ENCODE measurements around the gene RAD9A.
A peak's percentile ranks its signal among the peaks of the same experiment; 100 is the strongest.

Gene RAD9A

DNA sequence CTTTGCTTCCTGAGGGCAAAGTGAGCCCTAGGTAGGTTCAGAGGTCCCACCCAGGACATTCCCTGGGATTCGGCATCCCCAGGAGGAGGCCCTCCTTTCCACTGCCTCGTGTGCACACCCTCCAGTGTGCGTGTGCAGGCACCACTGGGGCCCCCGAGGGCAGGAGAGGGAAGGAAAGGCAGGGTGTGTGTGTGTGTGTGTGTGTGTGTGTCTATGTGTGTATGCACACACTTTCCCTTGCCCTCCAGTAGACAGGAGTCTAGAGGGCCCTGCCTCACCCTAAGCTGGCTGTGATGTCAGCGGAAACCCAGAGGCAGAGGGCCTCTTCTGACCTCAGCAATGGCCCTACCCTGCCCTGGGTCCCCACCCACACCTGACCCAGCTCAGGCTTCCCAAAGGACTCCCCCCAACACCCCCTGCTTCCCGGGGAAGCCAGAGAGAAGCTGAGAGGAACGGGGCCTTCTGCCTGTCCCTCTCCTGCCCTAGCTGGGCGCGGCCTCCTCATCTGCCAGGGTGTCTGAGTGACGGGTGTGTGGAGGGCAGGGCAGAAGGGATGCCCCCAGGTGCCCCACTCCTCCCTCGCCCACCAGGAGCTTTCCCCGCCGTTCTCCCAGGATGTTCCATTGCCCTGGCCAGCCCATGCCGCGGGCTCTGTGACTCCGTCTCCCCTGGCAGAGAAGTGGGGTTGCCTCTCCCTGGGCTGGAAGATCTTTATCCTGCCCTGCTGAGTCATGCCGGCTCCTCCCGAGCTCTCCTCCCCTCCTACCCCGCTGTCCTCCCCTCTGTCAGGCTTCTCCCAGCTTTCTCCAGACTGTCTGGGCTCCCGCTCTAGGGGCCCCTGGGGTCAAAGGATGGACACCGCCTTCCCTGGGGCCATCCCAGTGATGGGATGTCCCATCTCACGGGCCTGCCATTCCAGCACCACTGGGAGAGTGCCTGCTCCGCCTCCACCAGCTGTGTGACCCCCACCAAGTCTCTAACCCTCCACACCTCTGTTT, 12.4 kb upstream of the RAD9A start:
- no peak for TF ChIP-seq POLR2A (IDR thresholded peaks at IDR 0.05; ENCODE audit: low read depth, low read length)
- no peak for TF ChIP-seq TAF1 (IDR thresholded peaks at IDR 0.05; ENCODE audit: borderline replicate concordance, low read depth, low read length)
- no peak for TF ChIP-seq POLR2AphosphoS5 (IDR thresholded peaks at IDR 0.05; ENCODE audit: low read depth, low read length)
- no peak for FAIRE-seq

GRCh38 chr11:67381244-67381972, 10.4 kb upstream of the RAD9A start:
- FAIRE-seq, result peak; percentile 86
- TF ChIP-seq POLR2AphosphoS5 (IDR thresholded peaks at IDR 0.05; ENCODE audit: low read depth, low read length) (no peak), TAF1 (IDR thresholded peaks at IDR 0.05; ENCODE audit: borderline replicate concordance, low read depth, low read length) (0 out of 2 replicates have a peak, but pooled peaks have one; percentile 23), POLR2A (IDR thresholded peaks at IDR 0.05; ENCODE audit: low read depth, low read length) (0 out of 2 replicates have a peak, but pooled peaks have one; percentile 24)
- no peak for DNase-seq (ENCODE audit: insufficient read length)

More for the DNA sequence above, 12.4 kb upstream of the RAD9A start:
- DNase-seq (ENCODE audit: insufficient read length), result no peak

DNA sequence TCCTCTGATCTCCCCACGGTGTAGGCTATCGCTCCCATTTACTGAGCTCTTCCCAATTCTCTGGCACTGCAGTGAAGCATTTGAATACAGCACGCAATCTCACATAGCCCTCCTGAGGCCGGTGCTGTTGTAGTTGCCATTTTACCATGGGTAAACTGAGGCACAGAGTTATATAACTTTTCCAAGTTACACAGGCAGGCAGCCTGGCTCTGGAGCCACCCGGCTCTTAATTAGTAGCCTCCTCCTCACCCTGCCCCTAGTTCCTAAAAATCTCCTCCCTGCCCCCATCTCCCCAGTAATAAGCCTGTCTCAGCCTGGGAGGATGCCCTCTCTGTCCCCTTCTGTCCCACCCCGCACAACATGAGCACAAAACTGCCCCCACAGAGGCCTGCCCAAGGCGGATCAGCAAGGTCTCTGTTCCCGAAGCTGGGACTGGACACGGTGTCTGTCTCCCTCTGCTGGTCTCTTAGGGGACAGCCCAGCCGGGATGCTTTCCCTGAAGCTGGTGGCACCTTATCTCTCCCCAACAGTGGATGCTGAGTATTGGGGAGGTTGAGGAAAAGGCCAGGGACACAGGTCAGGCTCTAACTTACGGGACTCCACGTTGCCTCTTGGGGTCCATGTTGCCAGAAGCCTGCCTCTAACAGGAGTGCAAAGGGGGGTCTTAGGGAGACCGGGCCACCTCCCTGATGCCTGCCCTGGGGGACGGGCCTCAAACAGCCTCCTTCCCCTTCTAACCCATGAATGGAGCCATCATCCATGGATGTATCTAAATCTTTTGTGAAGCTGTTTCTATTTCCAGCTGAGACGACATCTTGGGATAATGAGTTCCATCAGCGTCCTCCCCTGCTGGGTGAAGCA, 9.3 kb upstream of the RAD9A start:
- FAIRE-seq, result peak; percentile 96
- TF ChIP-seq POLR2AphosphoS5 (IDR thresholded peaks at IDR 0.05; ENCODE audit: low read depth, low read length) (no peak), TAF1 (IDR thresholded peaks at IDR 0.05; ENCODE audit: borderline replicate concordance, low read depth, low read length) (no peak), POLR2A (IDR thresholded peaks at IDR 0.05; ENCODE audit: low read depth, low read length) (no peak)
- peak; percentile 74 for DNase-seq (ENCODE audit: insufficient read length)

DNA sequence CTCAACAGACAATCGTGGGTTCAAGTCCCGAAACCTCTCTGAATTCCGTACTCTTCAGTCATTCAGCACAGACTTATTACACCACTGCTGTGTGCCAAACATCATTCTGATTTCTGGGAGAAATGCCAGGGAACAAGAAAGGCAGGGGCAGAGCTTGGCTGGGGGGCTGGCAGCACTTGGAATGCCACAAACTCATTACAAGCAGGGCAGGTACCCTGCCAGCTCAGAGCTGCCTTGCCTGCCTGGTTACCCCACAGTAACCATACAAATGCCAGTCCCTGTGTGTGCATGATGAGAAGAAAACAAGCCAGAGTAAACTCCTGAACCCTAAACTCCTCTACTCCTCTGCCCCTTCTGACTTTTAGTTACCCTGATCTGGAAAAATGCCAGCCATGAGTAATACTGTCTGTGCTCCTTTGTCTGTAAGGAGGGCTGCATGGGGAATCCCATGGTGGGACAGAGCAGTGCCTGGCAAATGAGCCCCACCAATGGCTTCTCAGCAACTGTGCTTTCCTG, 6.9 kb upstream of the RAD9A start:
- DNase-seq (ENCODE audit: insufficient read length), result no peak
- no peak for FAIRE-seq
- TF ChIP-seq POLR2A (IDR thresholded peaks at IDR 0.05; ENCODE audit: low read depth, low read length), result no peak

- DNase-seq (ENCODE audit: insufficient read length), result no peak
- TF ChIP-seq POLR2A (IDR thresholded peaks at IDR 0.05; ENCODE audit: low read depth, low read length), result no peak
- TF ChIP-seq POLR2AphosphoS5 (IDR thresholded peaks at IDR 0.05; ENCODE audit: low read depth, low read length), result no peak
- TF ChIP-seq TAF1 (IDR thresholded peaks at IDR 0.05; ENCODE audit: borderline replicate concordance, low read depth, low read length), result no peak
- no peak for FAIRE-seq
These were observed 4.7 kb upstream of the RAD9A start for GRCh38 chr11:67387069-67387468.

GRCh38 chr11:67387518-67387917, 4.3 kb upstream of the RAD9A start:
- DNase-seq (ENCODE audit: insufficient read length) (no peak), FAIRE-seq (no peak)
- TF ChIP-seq POLR2A (IDR thresholded peaks at IDR 0.05; ENCODE audit: low read depth, low read length) (no peak), POLR2AphosphoS5 (IDR thresholded peaks at IDR 0.05; ENCODE audit: low read depth, low read length) (no peak), TAF1 (IDR thresholded peaks at IDR 0.05; ENCODE audit: borderline replicate concordance, low read depth, low read length) (no peak)

DNA sequence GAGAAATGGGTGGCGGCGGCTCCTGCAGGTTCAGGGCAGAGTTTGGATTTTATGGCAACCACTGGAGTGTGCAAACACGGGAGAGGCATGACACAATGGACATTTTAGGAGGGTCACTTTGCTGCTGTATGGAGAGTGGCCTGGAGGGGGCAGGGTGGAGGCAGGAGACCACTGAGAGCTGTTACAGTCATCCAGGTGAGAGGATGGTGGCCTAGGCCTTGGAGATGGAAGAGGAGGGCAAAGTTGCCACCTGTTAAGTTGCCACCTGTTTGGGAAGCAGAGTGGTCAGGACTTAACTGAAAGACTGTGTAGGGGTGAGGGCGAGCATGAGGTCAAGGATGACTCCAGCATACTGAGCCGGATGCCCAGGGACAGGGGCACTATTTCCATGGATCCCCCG, 2.3 kb upstream of the RAD9A start:
- DNase-seq (ENCODE audit: insufficient read length) (no peak), FAIRE-seq (peak; percentile 94)
- no peak for TF ChIP-seq POLR2A (IDR thresholded peaks at IDR 0.05; ENCODE audit: low read depth, low read length)
- TF ChIP-seq TAF1 (IDR thresholded peaks at IDR 0.05; ENCODE audit: borderline replicate concordance, low read depth, low read length), result no peak
- no peak for TF ChIP-seq POLR2AphosphoS5 (IDR thresholded peaks at IDR 0.05; ENCODE audit: low read depth, low read length)

GRCh38 chr11:67390947-67391303, 861 bp upstream of the RAD9A start:
- FAIRE-seq (no peak), DNase-seq (ENCODE audit: insufficient read length) (no peak)
- TF ChIP-seq POLR2A (IDR thresholded peaks at IDR 0.05; ENCODE audit: low read depth, low read length) (no peak), POLR2AphosphoS5 (IDR thresholded peaks at IDR 0.05; ENCODE audit: low read depth, low read length) (no peak), TAF1 (IDR thresholded peaks at IDR 0.05; ENCODE audit: borderline replicate concordance, low read depth, low read length) (no peak)

DNA sequence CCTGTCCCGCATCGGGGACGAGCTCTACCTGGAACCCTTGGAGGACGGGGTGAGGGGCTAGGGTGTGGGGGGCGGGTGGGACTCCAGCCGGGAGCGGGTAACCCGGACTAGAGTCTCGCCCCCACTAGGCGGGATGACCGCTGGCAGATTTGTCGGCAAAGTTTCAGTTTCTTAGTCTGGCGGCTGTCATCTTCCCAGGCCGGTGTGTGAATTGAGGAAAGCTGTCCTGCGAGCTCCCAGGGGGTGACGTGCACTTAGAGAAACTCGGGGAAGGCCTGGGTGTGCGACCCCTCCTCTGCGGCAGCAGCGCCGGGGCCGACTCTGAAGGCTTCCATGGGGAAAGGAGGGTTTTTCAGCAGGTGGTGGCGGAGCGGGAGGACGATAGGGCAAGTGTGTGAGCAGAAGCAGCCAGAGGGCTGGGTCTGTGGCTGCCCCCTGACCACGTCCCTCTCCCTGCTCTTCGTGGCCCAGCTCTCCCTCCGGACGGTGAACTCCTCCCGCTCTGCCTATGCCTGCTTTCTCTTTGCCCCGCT, 463 bp downstream of the RAD9A start:
- peak; percentile 36 for FAIRE-seq
- DNase-seq (ENCODE audit: insufficient read length), result no peak
- no peak for TF ChIP-seq POLR2AphosphoS5 (IDR thresholded peaks at IDR 0.05; ENCODE audit: low read depth, low read length)
- TF ChIP-seq POLR2A (IDR thresholded peaks at IDR 0.05; ENCODE audit: low read depth, low read length), result no peak
- TF ChIP-seq TAF1 (IDR thresholded peaks at IDR 0.05; ENCODE audit: borderline replicate concordance, low read depth, low read length), result no peak

DNA sequence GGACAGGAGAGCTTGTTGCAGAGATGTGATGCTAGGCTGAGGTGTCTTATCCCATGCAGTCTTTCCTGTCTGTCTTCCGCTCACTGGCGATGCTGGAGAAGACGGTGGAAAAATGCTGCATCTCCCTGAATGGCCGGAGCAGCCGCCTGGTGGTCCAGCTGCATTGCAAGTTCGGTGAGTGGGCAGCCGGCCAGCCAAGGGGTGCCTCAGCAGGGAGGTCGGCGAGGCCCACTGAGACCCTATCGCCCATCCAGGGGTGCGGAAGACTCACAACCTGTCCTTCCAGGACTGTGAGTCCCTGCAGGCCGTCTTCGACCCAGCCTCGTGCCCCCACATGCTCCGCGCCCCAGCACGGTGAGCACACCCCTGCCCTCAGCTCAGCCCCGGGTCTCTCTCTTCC, 1.7 kb downstream of the RAD9A start:
- TF ChIP-seq POLR2AphosphoS5 (IDR thresholded peaks at IDR 0.05; ENCODE audit: low read depth, low read length), result no peak
- no peak for TF ChIP-seq TAF1 (IDR thresholded peaks at IDR 0.05; ENCODE audit: borderline replicate concordance, low read depth, low read length)
- TF ChIP-seq POLR2A (IDR thresholded peaks at IDR 0.05; ENCODE audit: low read depth, low read length), result no peak
- DNase-seq (ENCODE audit: insufficient read length) (no peak), FAIRE-seq (no peak)

Data from GM12892 (cell line).